Hepatic stellate cell (primary cell): Measurements from ENCODE around the gene EML6.
A peak's percentile ranks its signal among the peaks of the same experiment; 100 is the strongest.
"Not testable (repeated sequence)": the region's sequence is repeated elsewhere in the genome, so short reads cannot be mapped to it uniquely, and the experiment has no call there.

Source experiments
- DNase-seq: peaks from one replicate; pipeline ENCODE4 v3.0.0; 2011; ENCODE audit warnings: low spot score

Gene EML6

GRCh38 chr2:54850171-54851122, 127.0 kb downstream of the EML6 start:
- DNase-seq: no peak

GRCh38 chr2:54853616-54854310, 130.3 kb downstream of the EML6 start:
- no peak for DNase-seq

GRCh38 chr2:54855434-54855833, 132.0 kb downstream of the EML6 start:
- DNase-seq: no peak

GRCh38 chr2:54858021-54858681, 134.7 kb downstream of the EML6 start:
- no peak for DNase-seq

- DNase-seq: no peak
These were observed 136.0 kb downstream of the EML6 start for GRCh38 chr2:54859416-54859815.

- peak; percentile 35 for DNase-seq
These were observed 136.7 kb downstream of the EML6 start for GRCh38 chr2:54859997-54860701.

- no peak for DNase-seq
These were observed 138.8 kb downstream of the EML6 start for GRCh38 chr2:54862229-54862628.

GRCh38 chr2:54862742-54863141, 139.3 kb downstream of the EML6 start:
- DNase-seq: no peak

GRCh38 chr2:54863660-54864059, 140.2 kb downstream of the EML6 start:
- DNase-seq: no peak

- no peak for DNase-seq
These were observed 140.6 kb downstream of the EML6 start for GRCh38 chr2:54864096-54864495.

GRCh38 chr2:54864727-54865126, 141.3 kb downstream of the EML6 start:
- no peak for DNase-seq

- DNase-seq: no peak
These were observed 142.7 kb downstream of the EML6 start for GRCh38 chr2:54866179-54866578.

- no peak for DNase-seq
These were observed 143.4 kb downstream of the EML6 start for GRCh38 chr2:54866868-54867267.

- no peak for DNase-seq
These were observed 144.0 kb downstream of the EML6 start for GRCh38 chr2:54867457-54867856.

- DNase-seq: peak; percentile 8
These were observed 148.1 kb downstream of the EML6 start for GRCh38 chr2:54871457-54872107.

GRCh38 chr2:54872780-54873179, 149.3 kb downstream of the EML6 start:
- DNase-seq: no peak

GRCh38 chr2:54873236-54873635, 149.8 kb downstream of the EML6 start:
- DNase-seq: not testable (repeated sequence)

GRCh38 chr2:54876764-54877163, 153.3 kb downstream of the EML6 start:
- DNase-seq: no peak

GRCh38 chr2:54878182-54878581, 154.7 kb downstream of the EML6 start:
- DNase-seq: no peak

- no peak for DNase-seq
These were observed 155.6 kb downstream of the EML6 start for GRCh38 chr2:54879032-54879431.

GRCh38 chr2:54879598-54880332, 156.3 kb downstream of the EML6 start:
- DNase-seq: no peak
